Right renal pelvis (tissue), 4 donors: ENCODE data around the gene MAGED1. TPM values are rescaled to one million over a fixed set of nuclear protein-coding genes. Genes with fewer than 3 reads are reported as not detected.
A peak's percentile ranks its signal among the peaks of the same experiment; 100 is the strongest.
"Not testable (repeated sequence)": the region's sequence is repeated elsewhere in the genome, so short reads cannot be mapped to it uniquely, and the experiment has no call there.

ENCODE experiments used
- DNase-seq, 4 donors: peaks; one replicate each; pipeline ENCODE4 v3.0.0-alpha.2; 2013; ENCODE audit warnings: low read depth in 4 of 4, low spot score in 3 of 4, missing footprints in 1 of 4
- polyA plus RNA-seq, 4 donors: library from polyadenylated mRNA; unstranded; fragments of 120-200 nt; gene quantifications; one replicate each; pipeline ENCODE4 v1.2.1, GENCODE V29; 2013; ENCODE audit not compliant: insufficient read length in 4 of 4

The MAGED1 gene
- polyA plus RNA-seq, 4 donors: 323 to 357 (median 352) TPM

GRCh38 chrX:51893931-51894696 is 691 bp downstream of the MAGED1 start:
- peak in 3 of 4 donors; percentile 34 to 52 (median 49) for DNase-seq

- DNase-seq: peak in 1 of 4 donors; percentile 9
Measured at GRCh38 chrX:51894697-51895336, 1.4 kb downstream of the MAGED1 start.

- no peak for DNase-seq
Measured at GRCh38 chrX:51896626-51897025, 3.2 kb downstream of the MAGED1 start.

GRCh38 chrX:51899741-51900140 is 6.3 kb downstream of the MAGED1 start:
- DNase-seq: no peak

GRCh38 chrX:51902510-51903050 is 9.2 kb downstream of the MAGED1 start:
- DNase-seq: no peak

GRCh38 chrX:51905152-51905551 is 11.7 kb downstream of the MAGED1 start:
- DNase-seq: not testable (repeated sequence)

- DNase-seq: no peak
Measured at GRCh38 chrX:51905711-51906110, 12.3 kb downstream of the MAGED1 start.

GRCh38 chrX:51917604-51918003 is 24.2 kb downstream of the MAGED1 start:
- no peak for DNase-seq

- no peak for DNase-seq
Measured at GRCh38 chrX:51922561-51922960, 29.1 kb downstream of the MAGED1 start.

- no peak for DNase-seq
Measured at GRCh38 chrX:51931566-51932150, 38.2 kb downstream of the MAGED1 start.

Other genes with a start within 250 kb of the MAGED1 start
- under 1 TPM; 0.10 to 0.36 (median 0.25) TPM for gene CENPVL2, start 210.8 kb upstream of the MAGED1 start, polyA plus RNA-seq
- gene CENPVL1, start 183.1 kb upstream of the MAGED1 start, polyA plus RNA-seq: under 1 TPM; 0.10 to 0.36 (median 0.25) TPM
- 10 to 100 TPM; 21.6 to 25.5 (median 24.3) TPM for gene GSPT2, start 150.2 kb upstream of the MAGED1 start, polyA plus RNA-seq
- gene MAGED4B, start 175.6 kb downstream of the MAGED1 start, polyA plus RNA-seq: 10 to 100 TPM; 74.7 to 83.4 (median 82.6) TPM